K562 (cell line): Measurements from ENCODE around the gene ACTL9. TPM values are rescaled to one million over a fixed set of nuclear protein-coding genes. Genes with fewer than 3 reads are reported as not detected.

Experiments
- ATAC-seq: fragments of 200-7000 bp; cut with Tn5 transposase; 3 replicates; pipeline ENCODE4 v1.9.1; 2020; ENCODE audit warnings: moderate library complexity
- BruUV-seq: library from RNA; stranded (reverse); fragments of 400-500 nt; replicated peaks from 2 replicates; lab custom pipeline; 2021; lab: Mats Ljungman, UMichigan
- CTCF ChIA-PET: fragments of 300-600 bp; formaldehyde crosslinking; extraction: SDS; loops from one replicate; lab custom pipeline; 2021; ENCODE audit warnings: low intra/inter-chr PET ratio; lab: Yijun Ruan, JAX
- POLR2A ChIA-PET: fragments of 300-600, 350-650 bp; sonication (Branson Sonifier 250); formaldehyde crosslinking; extraction: SDS; loops from one replicate; lab custom pipeline; 2021; ENCODE audit warnings: antibody characterized with exemption, inconsistent platforms; lab: Yijun Ruan, JAX
- DNase-seq, 4 experiments: peaks; one replicate each; pipeline versions ENCODE4 v3.0.0 to v3.0.0-alpha.2; 2011 to 2018; ENCODE audit warnings: low spot score in 3 of 4, mixed read lengths in 3 of 4; ENCODE audit errors: extremely low read depth in 1 of 4
- FAIRE-seq: peaks from 2 replicates; lab custom pipeline; 2011; peaks lifted over from hg19 to GRCh38; lab: Jason Lieb, UNC
- H2AFZ ChIP-seq: 2 replicates; pipeline ENCODE4 v1.6.0; 2011; ENCODE audit warnings: low read depth, low read length, control low read depth, inconsistent platforms
- H3K27ac ChIP-seq: fragments of 200-600 bp; 3 replicates; pipeline ENCODE4 v1.8.0; 2011; ENCODE audit warnings: low read depth, mild to moderate bottlenecking, control low read depth, inconsistent platforms, low read length, moderate library complexity, mixed read lengths; ENCODE audit errors: extremely low read depth
- H3K27me3 ChIP-seq, 2 experiments: fragments of 300-600 bp in 1 of 2; 2 replicates in 1 of 2; 3 replicates in 1 of 2; pipeline versions ENCODE4 v1.6.0 to v1.8.0; 2011; ENCODE audit warnings: inconsistent platforms in 2 of 2, low read length in 2 of 2, mild to moderate bottlenecking in 1 of 2, mixed read lengths in 1 of 2, moderate library complexity in 1 of 2; ENCODE audit not compliant: control insufficient read depth in 2 of 2, insufficient read depth in 2 of 2
- H3K36me3 ChIP-seq: fragments of 300-600 bp; 3 replicates; pipeline ENCODE4 v1.8.0; 2011; ENCODE audit warnings: mild to moderate bottlenecking, low read length, inconsistent platforms; ENCODE audit not compliant: control insufficient read depth, insufficient read depth
- H3K4me1 ChIP-seq, 2 experiments: fragments of 200-600 bp in 1 of 2; replicated peaks in 1 of 2; 2 replicates in 1 of 2; 3 replicates in 1 of 2; pipeline versions ENCODE4 v1.5.1 to v1.8.0; 2011; ENCODE audit warnings: inconsistent platforms in 2 of 2, low read length in 2 of 2, mild to moderate bottlenecking in 1 of 2, mixed read lengths in 1 of 2, moderate library complexity in 1 of 2; ENCODE audit not compliant: control insufficient read depth in 2 of 2, insufficient read depth in 2 of 2
- H3K4me2 ChIP-seq: 2 replicates; pipeline ENCODE4 v1.6.1; 2011; ENCODE audit warnings: low read length, control low read depth, inconsistent platforms, mixed read lengths; ENCODE audit not compliant: insufficient read depth
- H3K4me3 ChIP-seq: fragments of 200-600 bp; sonication (generic), shearing (Covaris generic); 2 replicates; pipeline ENCODE4 v1.5.1; 2016; ENCODE audit warnings: control low read depth, inconsistent platforms
- H3K79me2 ChIP-seq: fragments of 200-600 bp; 3 replicates; pipeline ENCODE4 v1.8.0; 2011; ENCODE audit warnings: low read length, inconsistent platforms; ENCODE audit not compliant: control insufficient read depth, insufficient read depth
- H3K9ac ChIP-seq, 2 experiments: 2 replicates each; pipeline versions ENCODE4 v1.6.0 to v1.6.1; 2011; ENCODE audit warnings: low read depth in 2 of 2, low read length in 2 of 2, control low read depth in 1 of 2, inconsistent platforms in 1 of 2, mild to moderate bottlenecking in 1 of 2, mixed read lengths in 1 of 2; ENCODE audit not compliant: insufficient read depth in 1 of 2
- H3K9me1 ChIP-seq: one replicate; pipeline ENCODE4 v1.6.0; 2011; ENCODE audit warnings: inconsistent platforms, mild to moderate bottlenecking, low read length, moderate library complexity; ENCODE audit not compliant: control insufficient read depth, insufficient read depth
- H3K9me3 ChIP-seq: replicated peaks from 2 replicates; pipeline ENCODE4 v1.5.1; 2011; ENCODE audit warnings: low read depth, low read length, inconsistent platforms; ENCODE audit not compliant: control insufficient read depth, insufficient read depth
- H4K20me1 ChIP-seq: replicated peaks from 2 replicates; pipeline ENCODE4 v1.6.1; 2011; ENCODE audit warnings: low read length, inconsistent platforms, mixed read lengths; ENCODE audit not compliant: control insufficient read depth, insufficient read depth
- BDP1 ChIP-seq: IDR thresholded peaks from 3 replicates; pipeline ENCODE4 v1.6.1; 2011; ENCODE audit not compliant: insufficient read length, insufficient read depth
- CBFA2T3 ChIP-seq: fragments of 450-650 bp; IDR thresholded peaks from 2 replicates; pipeline ENCODE4 v1.6.1; 2017
- CEBPG ChIP-seq, 3 experiments: fragments of 200-800 bp in 1 of 3; sonication (Bioruptor generic) in 1 of 3; sonication (generic) in 1 of 3; formaldehyde crosslinking in 1 of 3; IDR thresholded peaks in 2 of 3; conservative IDR thresholded peaks in 1 of 3; 2 replicates each; pipeline versions ENCODE4 v1.6.1 to v1.8.0; 2016 to 2022; ENCODE audit warnings: missing compliant biosample characterization in 2 of 3, missing genetic modification characterization in 2 of 3, mild to moderate bottlenecking in 1 of 3, missing genetic modification reagents in 1 of 3
- CREBBP ChIP-seq: IDR thresholded peaks from one replicate; pipeline ENCODE4 v1.6.1; 2012; ENCODE audit warnings: low read depth, mild to moderate bottlenecking, control low read depth, inconsistent platforms, low read length
- NFYB ChIP-seq: IDR thresholded peaks from 2 replicates; pipeline ENCODE4 v1.6.1; 2011; ENCODE audit warnings: mild to moderate bottlenecking, moderate library complexity; ENCODE audit not compliant: insufficient read length; ENCODE audit errors: extremely low read depth
- SRF ChIP-seq, 2 experiments: fragments of 250-450, 450-650 bp in 1 of 2; sonication (Bioruptor Pico) in 1 of 2; sonication (generic) in 1 of 2; formaldehyde crosslinking; IDR thresholded peaks; 2 replicates each; pipeline versions ENCODE4 v1.5.0 to v1.5.1; 2020 to 2022; ENCODE audit warnings: mild to moderate bottlenecking in 1 of 2, missing genetic modification reagents in 1 of 2
- TEAD1 ChIP-seq, 2 experiments: fragments of 450-650 bp in 1 of 2; sonication (generic) in 1 of 2; formaldehyde crosslinking; IDR thresholded peaks; 2 replicates each; pipeline versions ENCODE4 v1.4.0 to v1.8.0; 2020 to 2022; ENCODE audit warnings: mild to moderate bottlenecking in 2 of 2, missing genetic modification reagents in 1 of 2
- ZNF274 ChIP-seq: IDR thresholded peaks from 2 replicates; pipeline ENCODE4 v1.6.1; 2011; ENCODE audit warnings: low read depth, mild to moderate bottlenecking, low read length, moderate library complexity, borderline replicate concordance
- WGBS: fragments of 100-300 bp; shearing (Covaris generic); methylation state at CpG from one replicate; pipeline ENCODE4 v1.1.6; 2016; ENCODE audit warnings: low coverage, mixed read lengths; ENCODE audit not compliant: insufficient coverage; ENCODE audit errors: missing lambda C conversion rate; 5-methylcytosine and 5-hydroxymethylcytosine counted together
- in situ Hi-C: fragments of 300-500 bp; cut with MboI; formaldehyde crosslinking; loops from 4 replicates; pipeline ENCODE4 v1.15.0; 2018; ENCODE audit warnings: inconsistent platforms, mixed read lengths
- intact Hi-C: fragments of 100-400 bp; cut with micrococcal nuclease; formaldehyde crosslinking; loops from 2 replicates; pipeline ENCODE4 v1.14.2; 2022
- polyA plus RNA-seq, 8 experiments: library from polyadenylated mRNA; depleted of rRNA in 4 of 8; stranded (reverse) in 5 of 8; unstranded in 3 of 8; fragments of >200 nt; fragmentation: Nextera tagmentation in 2 of 8; fragmentation: Illumina TruSeq in 1 of 8; extraction: Ambion mirVana in 2 of 8; extraction: Trizol in 1 of 8; gene quantifications; 2 replicates each; pipeline versions ENCODE4 v1.2.1 to v1.2.3, GENCODE V29; 2011 to 2014; ENCODE audit warnings: inconsistent platforms in 1 of 8, missing spikeins in 1 of 8
- total RNA-seq, 7 experiments: library from RNA; depleted of rRNA in 6 of 7; stranded (reverse); fragments of >200 nt in 6 of 7; fragmentation: Illumina TruSeq in 2 of 7; extraction: Trizol in 2 of 7; gene quantifications; 2 replicates each; pipeline versions ENCODE4 v1.2.1 to v1.2.3, GENCODE V29; 2011 to 2021; ENCODE audit warnings: low replicate concordance in 1 of 7
- TF ChIP-seq, protein P1 (sequence below), 3 experiments: IDR thresholded peaks in 2 of 3; conservative IDR thresholded peaks in 1 of 3; 2 replicates each; pipeline ENCODE4 v1.5.1; 2011 to 2012; ENCODE audit warnings: low read length in 3 of 3, mild to moderate bottlenecking in 3 of 3, control low read depth in 2 of 3, improper control_type of control experiment in 1 of 3, inconsistent platforms in 1 of 3, low read depth in 1 of 3, mixed read lengths in 1 of 3, moderate library complexity in 1 of 3; ENCODE audit not compliant: insufficient read depth in 2 of 3
- TF ChIP-seq, protein P2 (sequence below): sonication (generic); formaldehyde crosslinking; IDR thresholded peaks from 2 replicates; pipeline ENCODE4 v1.8.0; 2022; ENCODE audit warnings: missing genetic modification reagents, mild to moderate bottlenecking, moderate library complexity, borderline replicate concordance
- TF ChIP-seq, protein P3 (sequence below): sonication (generic); formaldehyde crosslinking; IDR thresholded peaks from 2 replicates; pipeline ENCODE4 v1.8.0; 2023; ENCODE audit warnings: mild to moderate bottlenecking, missing genetic modification reagents

Gene ACTL9
- total and polyA plus RNA-seq, 9 of the 15 experiments (the other 6 are each of a cell fraction or from before 2014, with no cell fraction given): not detected

DNA sequence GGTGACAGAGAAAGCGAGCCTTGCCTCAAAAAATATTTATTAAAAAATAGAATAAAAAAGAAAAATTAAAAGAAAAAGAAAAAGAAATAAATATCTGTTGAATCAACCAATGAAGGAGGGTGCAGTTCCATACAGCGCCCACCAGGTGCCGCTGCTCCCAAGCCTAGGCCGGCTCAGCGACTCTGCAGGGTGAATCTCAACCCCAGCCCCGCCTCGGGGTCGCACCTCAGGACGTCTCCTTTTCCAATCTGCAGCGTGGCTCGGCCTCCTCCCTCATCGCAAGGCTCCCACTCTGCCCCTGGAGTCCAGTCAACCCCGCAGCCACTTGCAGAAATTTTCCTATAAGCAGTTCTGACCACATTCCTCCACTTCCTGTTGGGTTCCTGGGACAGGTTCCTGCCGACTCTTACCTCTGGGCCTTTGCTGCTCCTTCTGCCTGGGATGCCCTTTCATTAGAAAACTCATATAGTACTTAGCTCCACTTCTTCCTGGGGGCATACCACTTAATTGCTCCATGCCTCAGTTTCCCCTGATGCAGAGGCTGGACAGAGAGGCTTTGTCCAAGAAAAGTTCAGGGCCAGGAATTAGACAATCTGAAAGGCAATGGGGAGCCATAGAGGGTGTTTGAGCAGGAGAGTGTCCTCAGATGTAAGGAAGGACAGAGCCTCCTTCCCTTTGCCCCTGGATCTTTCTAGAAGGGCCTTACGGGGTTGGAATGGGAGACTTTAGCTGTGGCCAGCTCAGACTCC, 43.8 kb downstream of the ACTL9 start:
- Histone ChIP-seq H2AFZ (peak overlapping the region; percentile 21), H3K4me1 (peaks cover 0 to 6% of the 10 kb centered on the region in 2 experiments; a peak in 3 of 5 replicates), H3K36me3 (no peaks in the 10 kb centered on the region), H3K27me3 (peaks cover 0 to 21% of the 10 kb centered on the region in 2 experiments; a peak in 2 of 5 replicates), H3K4me2 (peak overlapping the region; percentile 27), H3K9ac (no peak overlapping the region), H3K79me2 (no peaks in the 10 kb centered on the region), H4K20me1 (no peaks in the 10 kb centered on the region), H3K9me1 (no peaks in the 10 kb centered on the region), H3K9me3 (no peaks in the 10 kb centered on the region), H3K4me3 (no peak overlapping the region), H3K27ac (no peak overlapping the region)
- ChIA-PET POLR2A (no interaction called here), CTCF (interaction anchor here (0.5 to 4.4 kb wide), 8 partner anchors 13 to 1172 kb away, joined by 3 to 50 read pairs (median 3); no protein-coding TSS in a partner anchor)
- ATAC-seq (peak; percentile 87), FAIRE-seq (peak; percentile 85), DNase-seq (peak; percentile 70 to 82 (median 81))
- in situ Hi-C loops (loop anchor here (5.0 kb wide), 1 partner anchor 38 kb away; no protein-coding TSS in a partner anchor), intact Hi-C loops (loop anchor here (1.0 to 5.0 kb wide), 2 partner anchors 40 to 333 kb away; no protein-coding TSS in a partner anchor)
- 1% methylated on average over 15 of the region's 15 CpGs for WGBS
- no TSS peak for BruUV-seq
- TF ChIP-seq CREBBP: no peak
- TF ChIP-seq CBFA2T3: no peak
- TF ChIP-seq ZNF274: no peak
- TF ChIP-seq, protein P1, sequence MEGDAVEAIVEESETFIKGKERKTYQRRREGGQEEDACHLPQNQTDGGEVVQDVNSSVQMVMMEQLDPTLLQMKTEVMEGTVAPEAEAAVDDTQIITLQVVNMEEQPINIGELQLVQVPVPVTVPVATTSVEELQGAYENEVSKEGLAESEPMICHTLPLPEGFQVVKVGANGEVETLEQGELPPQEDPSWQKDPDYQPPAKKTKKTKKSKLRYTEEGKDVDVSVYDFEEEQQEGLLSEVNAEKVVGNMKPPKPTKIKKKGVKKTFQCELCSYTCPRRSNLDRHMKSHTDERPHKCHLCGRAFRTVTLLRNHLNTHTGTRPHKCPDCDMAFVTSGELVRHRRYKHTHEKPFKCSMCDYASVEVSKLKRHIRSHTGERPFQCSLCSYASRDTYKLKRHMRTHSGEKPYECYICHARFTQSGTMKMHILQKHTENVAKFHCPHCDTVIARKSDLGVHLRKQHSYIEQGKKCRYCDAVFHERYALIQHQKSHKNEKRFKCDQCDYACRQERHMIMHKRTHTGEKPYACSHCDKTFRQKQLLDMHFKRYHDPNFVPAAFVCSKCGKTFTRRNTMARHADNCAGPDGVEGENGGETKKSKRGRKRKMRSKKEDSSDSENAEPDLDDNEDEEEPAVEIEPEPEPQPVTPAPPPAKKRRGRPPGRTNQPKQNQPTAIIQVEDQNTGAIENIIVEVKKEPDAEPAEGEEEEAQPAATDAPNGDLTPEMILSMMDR (IDR thresholded peaks at IDR 0.05 in 2 of 3, conservative IDR thresholded peaks at IDR 0.05 in 1 of 3; ENCODE audit: insufficient read depth in 2 of 3, low read depth in 1 of 3, low read length in 3 of 3): peak; percentile 90 to 96 (median 90)
- 0 out of 4 replicates have a peak, but pooled peaks of 1 of the 2 experiments have one; percentile 32 for TF ChIP-seq TEAD1 (CRISPR knock-in tag; IDR thresholded peaks at IDR 0.05)
- no peak for TF ChIP-seq NFYB
- TF ChIP-seq, protein P2, sequence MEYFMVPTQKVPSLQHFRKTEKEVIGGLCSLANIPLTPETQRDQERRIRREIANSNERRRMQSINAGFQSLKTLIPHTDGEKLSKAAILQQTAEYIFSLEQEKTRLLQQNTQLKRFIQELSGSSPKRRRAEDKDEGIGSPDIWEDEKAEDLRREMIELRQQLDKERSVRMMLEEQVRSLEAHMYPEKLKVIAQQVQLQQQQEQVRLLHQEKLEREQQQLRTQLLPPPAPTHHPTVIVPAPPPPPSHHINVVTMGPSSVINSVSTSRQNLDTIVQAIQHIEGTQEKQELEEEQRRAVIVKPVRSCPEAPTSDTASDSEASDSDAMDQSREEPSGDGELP: peak; percentile 52; the same call in 1 of the 2 replicates
- TF ChIP-seq SRF (CRISPR knock-in tag; IDR thresholded peaks at IDR 0.05): no peak
- TF ChIP-seq BDP1: no peak
- TF ChIP-seq, protein P3, sequence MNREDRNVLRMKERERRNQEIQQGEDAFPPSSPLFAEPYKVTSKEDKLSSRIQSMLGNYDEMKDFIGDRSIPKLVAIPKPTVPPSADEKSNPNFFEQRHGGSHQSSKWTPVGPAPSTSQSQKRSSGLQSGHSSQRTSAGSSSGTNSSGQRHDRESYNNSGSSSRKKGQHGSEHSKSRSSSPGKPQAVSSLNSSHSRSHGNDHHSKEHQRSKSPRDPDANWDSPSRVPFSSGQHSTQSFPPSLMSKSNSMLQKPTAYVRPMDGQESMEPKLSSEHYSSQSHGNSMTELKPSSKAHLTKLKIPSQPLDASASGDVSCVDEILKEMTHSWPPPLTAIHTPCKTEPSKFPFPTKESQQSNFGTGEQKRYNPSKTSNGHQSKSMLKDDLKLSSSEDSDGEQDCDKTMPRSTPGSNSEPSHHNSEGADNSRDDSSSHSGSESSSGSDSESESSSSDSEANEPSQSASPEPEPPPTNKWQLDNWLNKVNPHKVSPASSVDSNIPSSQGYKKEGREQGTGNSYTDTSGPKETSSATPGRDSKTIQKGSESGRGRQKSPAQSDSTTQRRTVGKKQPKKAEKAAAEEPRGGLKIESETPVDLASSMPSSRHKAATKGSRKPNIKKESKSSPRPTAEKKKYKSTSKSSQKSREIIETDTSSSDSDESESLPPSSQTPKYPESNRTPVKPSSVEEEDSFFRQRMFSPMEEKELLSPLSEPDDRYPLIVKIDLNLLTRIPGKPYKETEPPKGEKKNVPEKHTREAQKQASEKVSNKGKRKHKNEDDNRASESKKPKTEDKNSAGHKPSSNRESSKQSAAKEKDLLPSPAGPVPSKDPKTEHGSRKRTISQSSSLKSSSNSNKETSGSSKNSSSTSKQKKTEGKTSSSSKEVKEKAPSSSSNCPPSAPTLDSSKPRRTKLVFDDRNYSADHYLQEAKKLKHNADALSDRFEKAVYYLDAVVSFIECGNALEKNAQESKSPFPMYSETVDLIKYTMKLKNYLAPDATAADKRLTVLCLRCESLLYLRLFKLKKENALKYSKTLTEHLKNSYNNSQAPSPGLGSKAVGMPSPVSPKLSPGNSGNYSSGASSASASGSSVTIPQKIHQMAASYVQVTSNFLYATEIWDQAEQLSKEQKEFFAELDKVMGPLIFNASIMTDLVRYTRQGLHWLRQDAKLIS (CRISPR knock-in tag): no peak
- no peak for TF ChIP-seq CEBPG (CRISPR knock-in tag; IDR thresholded peaks at IDR 0.05)
- no peak for TF ChIP-seq CEBPG (tag; conservative IDR thresholded peaks at IDR 0.05 in 1 of 2, IDR thresholded peaks at IDR 0.05 in 1 of 2)
